ENCODE measurements around the gene HTR3A.

DNA sequence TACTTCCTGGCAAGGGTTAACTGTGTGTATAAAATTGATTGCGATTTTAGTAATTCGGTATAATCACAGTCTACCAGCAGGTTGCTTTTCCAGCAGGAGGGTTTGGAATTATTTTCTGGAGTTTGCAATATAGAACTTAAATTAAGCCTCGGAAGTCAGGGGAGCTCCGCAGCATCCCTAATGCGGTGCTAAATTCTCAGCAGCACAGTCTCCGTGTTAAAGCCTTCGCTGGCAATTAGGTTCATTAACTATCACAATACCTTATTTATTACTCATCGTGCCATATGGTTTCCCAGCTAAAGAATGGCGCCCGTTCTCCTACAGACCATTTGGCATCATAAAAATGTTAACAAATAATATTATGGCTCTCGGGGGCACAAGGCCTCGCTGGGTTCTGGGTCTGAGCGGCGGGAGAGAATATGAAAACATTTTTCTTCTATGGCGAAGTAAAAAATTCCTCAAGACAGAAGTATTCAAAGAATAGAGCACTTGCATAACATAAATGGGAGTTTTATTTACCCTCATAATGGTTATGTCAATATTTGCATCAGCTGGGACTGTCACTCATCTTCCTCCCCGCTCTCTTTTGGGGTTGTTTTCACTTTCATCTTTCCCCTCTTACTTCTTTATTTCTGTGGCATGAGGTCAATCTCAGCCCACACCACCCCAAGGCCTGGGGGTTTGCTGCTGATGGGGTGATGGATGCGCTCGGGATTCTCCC lies 56.5 kb downstream of the HTR3A start:
- TF ChIP-seq GATA2 (IDR thresholded peaks at IDR 0.05; ENCODE audit: low read depth, low read length) (no peak), GATA3 (IDR thresholded peaks at IDR 0.05; ENCODE audit: low read depth, low read length) (no peak)
